Endothelial cell of umbilical vein (primary cell): ENCODE measurements around the gene NDC80. TPM values are rescaled to one million over a fixed set of nuclear protein-coding genes. Genes with fewer than 3 reads are reported as not detected.

Source experiments
- BruUV-seq: library from RNA; stranded (reverse); fragments of 400-500 nt; replicated peaks from 2 replicates; lab custom pipeline; 2021; lab: Mats Ljungman, UMichigan
- CTCF ChIA-PET: fragments of 300-600, 350-600 bp; sonication (Branson Sonifier 250); formaldehyde crosslinking; loops from one replicate; lab custom pipeline; 2021; ENCODE audit warnings: antibody characterized with exemption, inconsistent platforms; lab: Charles Lee
- POLR2A ChIA-PET: fragments of 300-600, 350-600 bp; sonication (Branson Sonifier 250); formaldehyde crosslinking; loops from one replicate; lab custom pipeline; 2021; ENCODE audit warnings: antibody characterized with exemption, inconsistent platforms; lab: Charles Lee
- DNase-seq: peaks from one replicate; pipeline ENCODE4 v3.0.0-alpha.2; 2011; ENCODE audit warnings: low read depth, low spot score
- FAIRE-seq: peaks from 2 replicates; lab custom pipeline; 2011; peaks lifted over from hg19 to GRCh38; lab: Jason Lieb, UNC
- H2AFZ ChIP-seq: 2 replicates; pipeline ENCODE4 v1.6.0; 2012; ENCODE audit warnings: low read depth, low read length, control low read depth, inconsistent platforms
- H3K27ac ChIP-seq: 2 replicates; pipeline ENCODE4 v1.5.1; 2011; ENCODE audit warnings: low read depth, mild to moderate bottlenecking, control low read depth, low read length, moderate library complexity; ENCODE audit not compliant: insufficient read depth
- H3K27me3 ChIP-seq, 2 experiments: 2 replicates each; pipeline versions ENCODE4 v1.6.0 to v1.6.1; 2011; ENCODE audit warnings: low read length in 2 of 2, mixed read lengths in 1 of 2; ENCODE audit not compliant: control insufficient read depth in 2 of 2, insufficient read depth in 2 of 2
- H3K36me3 ChIP-seq, 2 experiments: 2 replicates in 1 of 2; 3 replicates in 1 of 2; pipeline ENCODE4 v1.5.1; 2011; ENCODE audit warnings: low read length in 2 of 2, mild to moderate bottlenecking in 1 of 2, moderate library complexity in 1 of 2; ENCODE audit not compliant: control insufficient read depth in 2 of 2, insufficient read depth in 2 of 2; ENCODE audit errors: extremely low read depth in 1 of 2
- H3K4me1 ChIP-seq: 3 replicates; pipeline ENCODE4 v1.5.1; 2011; ENCODE audit warnings: mild to moderate bottlenecking, low read length; ENCODE audit not compliant: control insufficient read depth, insufficient read depth; ENCODE audit errors: extremely low read depth
- H3K4me2 ChIP-seq: 2 replicates; pipeline ENCODE4 v1.6.1; 2011; ENCODE audit warnings: low read length, control low read depth, mixed read lengths; ENCODE audit not compliant: insufficient read depth
- H3K4me3 ChIP-seq, 3 experiments: fragments of 200-600 bp in 1 of 3; sonication (generic), shearing (Covaris generic) in 1 of 3; replicated peaks in 1 of 3; 2 replicates each; pipeline ENCODE4 v1.5.1; 2011 to 2016; ENCODE audit warnings: control low read depth in 3 of 3, low read length in 3 of 3, mild to moderate bottlenecking in 2 of 3, inconsistent platforms in 1 of 3, low read depth in 1 of 3, moderate library complexity in 1 of 3; ENCODE audit not compliant: insufficient read depth in 1 of 3
- H3K79me2 ChIP-seq: 2 replicates; pipeline ENCODE4 v1.6.0; 2012; ENCODE audit warnings: low read length, inconsistent platforms; ENCODE audit not compliant: control insufficient read depth, insufficient read depth
- H3K9ac ChIP-seq: replicated peaks from 2 replicates; pipeline ENCODE3; 2011; ENCODE audit warnings: low read length, control low read depth; ENCODE audit not compliant: insufficient read depth; ENCODE audit errors: extremely low read depth
- H3K9me1 ChIP-seq: replicated peaks from 3 replicates; pipeline ENCODE4 v1.6.0; 2011; ENCODE audit warnings: mild to moderate bottlenecking, low read length; ENCODE audit not compliant: control insufficient read depth, insufficient read depth; ENCODE audit errors: extremely low read depth
- H3K9me3 ChIP-seq: replicated peaks from 2 replicates; pipeline ENCODE4 v1.5.1; 2012; ENCODE audit warnings: low read length, inconsistent platforms; ENCODE audit not compliant: control insufficient read depth, insufficient read depth
- H4K20me1 ChIP-seq: replicated peaks from 2 replicates; pipeline ENCODE3; 2011; ENCODE audit warnings: mild to moderate bottlenecking, low read length; ENCODE audit not compliant: control insufficient read depth, insufficient read depth; ENCODE audit errors: extremely low read depth
- CTCF ChIP-seq, 2 donors: IDR thresholded peaks; 1 replicate in 1 of 2; 2 replicates in 1 of 2; pipeline ENCODE4 v1.5.1; 2011; ENCODE audit warnings: low read length in 2 of 2, mild to moderate bottlenecking in 2 of 2, moderate library complexity in 2 of 2, control low read depth in 1 of 2, inconsistent platforms in 1 of 2, low read depth in 1 of 2; ENCODE audit not compliant: insufficient read depth in 1 of 2; ENCODE audit errors: extremely low read depth in 1 of 2
- EZH2 ChIP-seq: IDR thresholded peaks from 2 replicates; pipeline ENCODE4 v1.6.1; 2012; ENCODE audit warnings: borderline replicate concordance, low read depth, mild to moderate bottlenecking, moderate library complexity, low read length, inconsistent platforms; ENCODE audit not compliant: severe bottlenecking
- FOS ChIP-seq: IDR thresholded peaks from 2 replicates; pipeline ENCODE4 v1.6.1; 2011; ENCODE audit warnings: mild to moderate bottlenecking, low read length, moderate library complexity, borderline replicate concordance; ENCODE audit not compliant: insufficient read depth
- GATA2 ChIP-seq: IDR thresholded peaks from 2 replicates; pipeline ENCODE4 v1.7.0; 2011; ENCODE audit warnings: low read depth, mild to moderate bottlenecking, moderate library complexity, mixed read lengths, low read length; ENCODE audit not compliant: insufficient read length, insufficient read depth
- JUN ChIP-seq: IDR thresholded peaks from 2 replicates; pipeline ENCODE4 v1.6.1; 2011; ENCODE audit warnings: borderline replicate concordance, low read depth; ENCODE audit not compliant: insufficient read length, insufficient read depth
- MAX ChIP-seq: IDR thresholded peaks from 2 replicates; pipeline ENCODE4 v1.6.1; 2011; ENCODE audit not compliant: insufficient read depth, insufficient read length
- MYC ChIP-seq: IDR thresholded peaks from one replicate; pipeline ENCODE4 v1.6.1; 2011; ENCODE audit warnings: mild to moderate bottlenecking, low read depth, low read length
- POLR2A ChIP-seq: IDR thresholded peaks from 2 replicates; pipeline ENCODE4 v1.6.1; 2012; ENCODE audit warnings: low read depth, mild to moderate bottlenecking, control low read depth, low read length
- POLR2AphosphoS5 ChIP-seq: IDR thresholded peaks from 2 replicates; pipeline ENCODE4 v1.6.1; 2012; ENCODE audit warnings: low read depth, mild to moderate bottlenecking, control low read depth, low read length, moderate library complexity; ENCODE audit not compliant: insufficient read depth
- dilution Hi-C: fragments of 300-500 bp; cut with MboI; formaldehyde crosslinking; loops from one replicate; pipeline ENCODE4 v1.15.0; 2019; ENCODE audit warnings: low sequenced_read_pairs; ENCODE audit not compliant: extremely low pct_ligation_motif_present
- intact Hi-C: fragments of 100-400 bp; cut with micrococcal nuclease; formaldehyde crosslinking; loops from one replicate; pipeline ENCODE4 v1.10.0; 2022
- polyA plus RNA-seq, 4 experiments: library from polyadenylated mRNA; depleted of rRNA in 3 of 4; stranded (reverse) in 3 of 4; unstranded in 1 of 4; fragments of >200 nt; gene quantifications; 2 replicates each; pipeline versions ENCODE4 v1.2.1 to v1.2.3, GENCODE V29; 2011 to 2012; ENCODE audit warnings: missing spikeins in 1 of 4
- total RNA-seq: library from RNA; stranded (reverse); gene quantifications from 2 replicates; pipeline ENCODE4 v1.2.3, GENCODE V29; 2021

The NDC80 gene
- total and polyA plus RNA-seq, 2 donors (not counting 3 experiments of a cell fraction or from before 2014, with no cell fraction given) = 6.2 to 43.2 TPM

GRCh38 chr18:2551425-2551824 is 19.9 kb upstream of the NDC80 start:
- intact Hi-C loops = no loop called here
- no peak overlapping the region for H3K4me2 ChIP-seq

More at GRCh38 chr18:2551425-2551824, 19.9 kb upstream of the NDC80 start:
- H3K9ac ChIP-seq = no peak overlapping the region
- H3K27ac ChIP-seq = no peak overlapping the region
- H3K9me3 ChIP-seq = no peaks in the 10 kb centered on the region
- H3K4me1 ChIP-seq = no peaks in the 10 kb centered on the region
- no peak for FAIRE-seq
- H3K4me3 ChIP-seq = no peak overlapping the region
- no peak for DNase-seq
- dilution Hi-C loops = no loop called here
- no peaks in the 10 kb centered on the region for H3K36me3 ChIP-seq
- no peaks in the 10 kb centered on the region for H3K9me1 ChIP-seq
- TF ChIP-seq FOS = no peak
- TF ChIP-seq GATA2 = no peak
- TF ChIP-seq CTCF (IDR thresholded peaks at IDR 0.05; ENCODE audit: extremely low read depth in 1 of 2, insufficient read depth in 1 of 2, low read depth in 1 of 2, low read length in 2 of 2) = no peak
- no peak for TF ChIP-seq POLR2AphosphoS5
- no peak for TF ChIP-seq JUN
- no peak for TF ChIP-seq MAX
- no peak for TF ChIP-seq MYC
- TF ChIP-seq EZH2 = no peak
- TF ChIP-seq POLR2A = no peak
- no peaks in the 10 kb centered on the region for H3K79me2 ChIP-seq
- H4K20me1 ChIP-seq = no peaks in the 10 kb centered on the region
- no peaks in the 10 kb centered on the region for H3K27me3 ChIP-seq
- ChIA-PET POLR2A (no interaction called here), CTCF (interaction anchor here (1.5 to 5.6 kb wide), 3 partner anchors 10 to 965 kb away, joined by 4 to 151 read pairs (median 5); no protein-coding TSS in a partner anchor)
- no peak overlapping the region for H2AFZ ChIP-seq
- no TSS peak for BruUV-seq
